ENCODE data around the gene DDX60. TPM values are rescaled to one million over a fixed set of nuclear protein-coding genes. Genes with fewer than 3 reads are reported as not detected.
"Not testable (repeated sequence)": the region's sequence is repeated elsewhere in the genome, so short reads cannot be mapped to it uniquely, and the experiment has no call there.

DDX60 gene
- total RNA-seq, 1 experiment from 2014 or later = 6.3 TPM

- ATAC-seq = no peak
- H4K20me1 ChIP-seq (ENCODE audit: low read length) = no peaks in the 10 kb centered on the region
- DNase-seq = no peak
- H2AFZ ChIP-seq (ENCODE audit: low read length) = no peak overlapping the region
- CTCF ChIA-PET = no interaction called here
- no peak overlapping the region for H3K27ac ChIP-seq (ENCODE audit: low read length)
- no peaks in the 10 kb centered on the region for H3K9me2 ChIP-seq (replicated peaks; ENCODE audit: low read length)
- no peak overlapping the region for H3K4me2 ChIP-seq (ENCODE audit: low read length)
- no peaks in the 10 kb centered on the region for H3K79me2 ChIP-seq (ENCODE audit: low read length)
- TF ChIP-seq EZH2phosphoT487 (IDR thresholded peaks at IDR 0.05; ENCODE audit: borderline replicate concordance, low read length) (no peak), EZH2 (IDR thresholded peaks at IDR 0.05; ENCODE audit: low read length, unreplicated experiment) (no peak)
- TF ChIP-seq, protein P1, sequence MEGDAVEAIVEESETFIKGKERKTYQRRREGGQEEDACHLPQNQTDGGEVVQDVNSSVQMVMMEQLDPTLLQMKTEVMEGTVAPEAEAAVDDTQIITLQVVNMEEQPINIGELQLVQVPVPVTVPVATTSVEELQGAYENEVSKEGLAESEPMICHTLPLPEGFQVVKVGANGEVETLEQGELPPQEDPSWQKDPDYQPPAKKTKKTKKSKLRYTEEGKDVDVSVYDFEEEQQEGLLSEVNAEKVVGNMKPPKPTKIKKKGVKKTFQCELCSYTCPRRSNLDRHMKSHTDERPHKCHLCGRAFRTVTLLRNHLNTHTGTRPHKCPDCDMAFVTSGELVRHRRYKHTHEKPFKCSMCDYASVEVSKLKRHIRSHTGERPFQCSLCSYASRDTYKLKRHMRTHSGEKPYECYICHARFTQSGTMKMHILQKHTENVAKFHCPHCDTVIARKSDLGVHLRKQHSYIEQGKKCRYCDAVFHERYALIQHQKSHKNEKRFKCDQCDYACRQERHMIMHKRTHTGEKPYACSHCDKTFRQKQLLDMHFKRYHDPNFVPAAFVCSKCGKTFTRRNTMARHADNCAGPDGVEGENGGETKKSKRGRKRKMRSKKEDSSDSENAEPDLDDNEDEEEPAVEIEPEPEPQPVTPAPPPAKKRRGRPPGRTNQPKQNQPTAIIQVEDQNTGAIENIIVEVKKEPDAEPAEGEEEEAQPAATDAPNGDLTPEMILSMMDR (conservative IDR thresholded peaks at IDR 0.05; ENCODE audit: low read depth, low read length) = no peak
- H3K36me3 ChIP-seq (ENCODE audit: low read depth, low read length) = no peaks in the 10 kb centered on the region
- intact Hi-C loops (cut with micrococcal nuclease) = no loop called here
- H3F3A ChIP-seq (ENCODE audit: low read length, unreplicated experiment) = no peaks in the 10 kb centered on the region
- POLR2A ChIA-PET (ENCODE audit: unreplicated experiment) = no interaction called here
- BruUV-seq (replicated peaks) = no TSS peak
- no peaks in the 10 kb centered on the region for H3K27me3 ChIP-seq (ENCODE audit: low read length)
- no peaks in the 10 kb centered on the region for H3K4me1 ChIP-seq (ENCODE audit: insufficient read depth, low read length)
- H3K9ac ChIP-seq (ENCODE audit: low read length) = no peak overlapping the region
- no peaks in the 10 kb centered on the region for H3K9me3 ChIP-seq (ENCODE audit: low read length)
- no peak overlapping the region for H3K4me3 ChIP-seq (ENCODE audit: low read length)
These were observed 25.1 kb downstream of the DDX60 start for GRCh38 chr4:168293386-168293975.

DNA sequence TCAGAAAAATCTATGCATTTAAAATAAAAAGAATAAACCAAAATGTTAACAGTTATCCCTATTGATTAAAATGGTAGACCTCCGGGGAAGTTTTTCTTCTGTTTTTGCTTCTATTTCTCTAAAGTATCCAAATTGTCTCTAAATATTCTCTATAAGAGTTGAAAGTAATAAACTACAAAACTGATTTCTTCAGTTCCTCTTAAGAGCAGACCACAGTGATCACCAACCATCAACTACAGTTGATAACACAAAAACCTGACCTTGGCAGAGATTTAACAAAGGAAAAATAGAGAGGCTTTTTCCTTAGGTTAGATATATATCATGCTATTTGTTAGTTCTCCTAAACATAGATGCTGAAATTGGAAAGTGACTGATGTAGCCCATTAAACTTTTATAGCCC is 27.3 kb downstream of the DDX60 start:
- POLR2A ChIA-PET (ENCODE audit: unreplicated experiment) = interaction anchor here (0.7 kb wide), 1 partner anchor 82 kb away, joined by 4 read pairs; no protein-coding TSS in a partner anchor
- no peak overlapping the region for H3K9ac ChIP-seq (ENCODE audit: low read length)
- no peaks in the 10 kb centered on the region for H4K20me1 ChIP-seq (ENCODE audit: low read length)
- no peaks in the 10 kb centered on the region for H3F3A ChIP-seq (ENCODE audit: low read length, unreplicated experiment)
- H3K27ac ChIP-seq (ENCODE audit: low read length) = no peak overlapping the region
- CTCF ChIA-PET = no interaction called here
- DNase-seq = no peak
- H2AFZ ChIP-seq (ENCODE audit: low read length) = no peak overlapping the region
- no peaks in the 10 kb centered on the region for H3K36me3 ChIP-seq (ENCODE audit: low read depth, low read length)
- H3K27me3 ChIP-seq (ENCODE audit: low read length) = no peaks in the 10 kb centered on the region
- intact Hi-C loops (cut with micrococcal nuclease) = no loop called here
- H3K4me1 ChIP-seq (ENCODE audit: insufficient read depth, low read length) = no peaks in the 10 kb centered on the region
- H3K9me3 ChIP-seq (ENCODE audit: low read length) = no peaks in the 10 kb centered on the region
- no peaks in the 10 kb centered on the region for H3K9me2 ChIP-seq (replicated peaks; ENCODE audit: low read length)
- BruUV-seq (replicated peaks) = no TSS peak
- TF ChIP-seq, protein P1 (conservative IDR thresholded peaks at IDR 0.05; ENCODE audit: low read depth, low read length) = no peak
- TF ChIP-seq EZH2phosphoT487 (IDR thresholded peaks at IDR 0.05; ENCODE audit: borderline replicate concordance, low read length) = no peak
- TF ChIP-seq EZH2 (IDR thresholded peaks at IDR 0.05; ENCODE audit: low read length, unreplicated experiment) = no peak
- H3K79me2 ChIP-seq (ENCODE audit: low read length) = no peaks in the 10 kb centered on the region
- H3K4me3 ChIP-seq (ENCODE audit: low read length) = no peak overlapping the region
- no peak for ATAC-seq
- H3K4me2 ChIP-seq (ENCODE audit: low read length) = no peak overlapping the region

- H2AFZ ChIP-seq (ENCODE audit: low read length); H4K20me1 ChIP-seq (ENCODE audit: low read length); DNase-seq; H3K9me2 ChIP-seq (replicated peaks; ENCODE audit: low read length); H3K79me2 ChIP-seq (ENCODE audit: low read length); H3K27ac ChIP-seq (ENCODE audit: low read length); intact Hi-C loops (cut with micrococcal nuclease); CTCF ChIA-PET; H3K4me1 ChIP-seq (ENCODE audit: insufficient read depth, low read length); BruUV-seq (replicated peaks); H3K4me2 ChIP-seq (ENCODE audit: low read length); H3K9ac ChIP-seq (ENCODE audit: low read length); H3K4me3 ChIP-seq (ENCODE audit: low read length); H3K36me3 ChIP-seq (ENCODE audit: low read depth, low read length); H3F3A ChIP-seq (ENCODE audit: low read length, unreplicated experiment); ATAC-seq; H3K9me3 ChIP-seq (ENCODE audit: low read length); H3K27me3 ChIP-seq (ENCODE audit: low read length); POLR2A ChIA-PET (ENCODE audit: unreplicated experiment): not testable (repeated sequence)
These were observed 32.7 kb downstream of the DDX60 start for GRCh38 chr4:168285850-168286249.

All from PC-3 (cell line).